ENCODE measurements around the gene PIAS2.
"Not testable (repeated sequence)": the region's sequence is repeated elsewhere in the genome, so short reads cannot be mapped to it uniquely, and the experiment has no call there.

The PIAS2 gene

GRCh38 chr18:46877329-46877987 lies 39.8 kb downstream of the PIAS2 start:
- no peaks in the 10 kb centered on the region for H3K27me3 Mint-ChIP-seq (ENCODE audit: low read depth)
- no peak overlapping the region for H3K27ac Mint-ChIP-seq
- H3K36me3 Mint-ChIP-seq (ENCODE audit: low read depth), result peaks cover 28% of the 10 kb centered on the region
- H3K4me3 Mint-ChIP-seq, result no peak overlapping the region
- peaks cover 43% of the 10 kb centered on the region for H3K9me3 Mint-ChIP-seq
- peaks cover 4% of the 10 kb centered on the region for H3K4me1 Mint-ChIP-seq (ENCODE audit: low read depth)

- Mint-ChIP-seq H3K36me3 (ENCODE audit: low read depth) (peaks cover 29% of the 10 kb centered on the region), H3K27me3 (ENCODE audit: low read depth) (no peaks in the 10 kb centered on the region), H3K27ac (no peak overlapping the region), H3K4me1 (ENCODE audit: low read depth) (peaks cover 10% of the 10 kb centered on the region), H3K4me3 (no peak overlapping the region), H3K9me3 (peaks cover 37% of the 10 kb centered on the region)
Observed at GRCh38 chr18:46868169-46868921, 49.0 kb downstream of the PIAS2 start.

GRCh38 chr18:46867367-46868143 lies 49.8 kb downstream of the PIAS2 start:
- Mint-ChIP-seq H3K27me3 (ENCODE audit: low read depth) (no peaks in the 10 kb centered on the region), H3K4me3 (no peak overlapping the region), H3K9me3 (peaks cover 37% of the 10 kb centered on the region), H3K4me1 (ENCODE audit: low read depth) (peaks cover 10% of the 10 kb centered on the region), H3K36me3 (ENCODE audit: low read depth) (peaks cover 29% of the 10 kb centered on the region), H3K27ac (no peak overlapping the region)

GRCh38 chr18:46866523-46866922 lies 50.8 kb downstream of the PIAS2 start:
- peaks cover 25% of the 10 kb centered on the region for H3K36me3 Mint-ChIP-seq (ENCODE audit: low read depth)
- no peak overlapping the region for H3K4me3 Mint-ChIP-seq
- H3K9me3 Mint-ChIP-seq, result peaks cover 30% of the 10 kb centered on the region
- no peak overlapping the region for H3K27ac Mint-ChIP-seq
- peaks cover 10% of the 10 kb centered on the region for H3K4me1 Mint-ChIP-seq (ENCODE audit: low read depth)
- H3K27me3 Mint-ChIP-seq (ENCODE audit: low read depth), result no peaks in the 10 kb centered on the region

GRCh38 chr18:46865245-46865644 lies 52.1 kb downstream of the PIAS2 start:
- peaks cover 21% of the 10 kb centered on the region for H3K9me3 Mint-ChIP-seq
- H3K27me3 Mint-ChIP-seq (ENCODE audit: low read depth); H3K4me3 Mint-ChIP-seq; H3K27ac Mint-ChIP-seq; H3K4me1 Mint-ChIP-seq (ENCODE audit: low read depth): not testable (repeated sequence)
- H3K36me3 Mint-ChIP-seq (ENCODE audit: low read depth), result peaks cover 19% of the 10 kb centered on the region

GRCh38 chr18:46859855-46860254 lies 57.5 kb downstream of the PIAS2 start:
- Mint-ChIP-seq H3K4me1 (ENCODE audit: low read depth) (peaks cover 5% of the 10 kb centered on the region), H3K4me3 (no peak overlapping the region), H3K9me3 (no peaks in the 10 kb centered on the region), H3K27me3 (ENCODE audit: low read depth) (no peaks in the 10 kb centered on the region), H3K27ac (no peak overlapping the region), H3K36me3 (ENCODE audit: low read depth) (peaks cover 19% of the 10 kb centered on the region)

- Mint-ChIP-seq H3K4me1 (ENCODE audit: low read depth) (peaks cover 5% of the 10 kb centered on the region), H3K27me3 (ENCODE audit: low read depth) (no peaks in the 10 kb centered on the region), H3K9me3 (no peaks in the 10 kb centered on the region), H3K36me3 (ENCODE audit: low read depth) (peaks cover 27% of the 10 kb centered on the region), H3K27ac (no peak overlapping the region), H3K4me3 (no peak overlapping the region)
Observed at GRCh38 chr18:46858290-46858689, 59.0 kb downstream of the PIAS2 start.

- Mint-ChIP-seq H3K4me1 (ENCODE audit: low read depth) (peaks cover 5% of the 10 kb centered on the region), H3K27ac (no peak overlapping the region), H3K27me3 (ENCODE audit: low read depth) (no peaks in the 10 kb centered on the region), H3K4me3 (no peak overlapping the region), H3K9me3 (no peaks in the 10 kb centered on the region), H3K36me3 (ENCODE audit: low read depth) (peaks cover 30% of the 10 kb centered on the region)
Observed at GRCh38 chr18:46856973-46857372, 60.3 kb downstream of the PIAS2 start.

GRCh38 chr18:46849007-46849406 lies 68.3 kb downstream of the PIAS2 start:
- Mint-ChIP-seq H3K36me3 (ENCODE audit: low read depth) (peaks cover 7% of the 10 kb centered on the region), H3K27me3 (ENCODE audit: low read depth) (no peaks in the 10 kb centered on the region), H3K4me3 (no peak overlapping the region), H3K4me1 (ENCODE audit: low read depth) (no peaks in the 10 kb centered on the region), H3K27ac (no peak overlapping the region), H3K9me3 (no peaks in the 10 kb centered on the region)

GRCh38 chr18:46843372-46843771 lies 73.9 kb downstream of the PIAS2 start:
- Mint-ChIP-seq H3K9me3 (no peaks in the 10 kb centered on the region), H3K4me3 (no peak overlapping the region), H3K36me3 (ENCODE audit: low read depth) (peaks cover 8% of the 10 kb centered on the region)

GRCh38 chr18:46842583-46842982 lies 74.7 kb downstream of the PIAS2 start:
- no peaks in the 10 kb centered on the region for H3K4me1 Mint-ChIP-seq (ENCODE audit: low read depth)
- no peaks in the 10 kb centered on the region for H3K27me3 Mint-ChIP-seq (ENCODE audit: low read depth)
- H3K4me3 Mint-ChIP-seq, result no peak overlapping the region
- H3K27ac Mint-ChIP-seq, result no peak overlapping the region
- peaks cover 8% of the 10 kb centered on the region for H3K36me3 Mint-ChIP-seq (ENCODE audit: low read depth)
- no peaks in the 10 kb centered on the region for H3K9me3 Mint-ChIP-seq

More at GRCh38 chr18:46843372-46843771, 73.9 kb downstream of the PIAS2 start:
- Mint-ChIP-seq H3K4me1 (ENCODE audit: low read depth) (no peaks in the 10 kb centered on the region), H3K27me3 (ENCODE audit: low read depth) (no peaks in the 10 kb centered on the region), H3K27ac (no peak overlapping the region)

GRCh38 chr18:46833899-46834298 lies 83.4 kb downstream of the PIAS2 start:
- H3K27ac Mint-ChIP-seq, result no peak overlapping the region
- H3K36me3 Mint-ChIP-seq (ENCODE audit: low read depth), result peaks cover 18% of the 10 kb centered on the region
- no peaks in the 10 kb centered on the region for H3K27me3 Mint-ChIP-seq (ENCODE audit: low read depth)
- H3K4me1 Mint-ChIP-seq (ENCODE audit: low read depth), result no peaks in the 10 kb centered on the region
- no peaks in the 10 kb centered on the region for H3K9me3 Mint-ChIP-seq
- H3K4me3 Mint-ChIP-seq, result no peak overlapping the region

- no peaks in the 10 kb centered on the region for H3K9me3 Mint-ChIP-seq
Observed at GRCh38 chr18:46832849-46833248, 84.5 kb downstream of the PIAS2 start.

GRCh38 chr18:46832422-46832821 lies 84.9 kb downstream of the PIAS2 start:
- H3K9me3 Mint-ChIP-seq; H3K4me3 Mint-ChIP-seq; H3K27ac Mint-ChIP-seq; H3K27me3 Mint-ChIP-seq (ENCODE audit: low read depth); H3K4me1 Mint-ChIP-seq (ENCODE audit: low read depth): not testable (repeated sequence)
- H3K36me3 Mint-ChIP-seq (ENCODE audit: low read depth), result peaks cover 20% of the 10 kb centered on the region

More at GRCh38 chr18:46832849-46833248, 84.5 kb downstream of the PIAS2 start:
- Mint-ChIP-seq H3K4me3 (no peak overlapping the region), H3K27ac (no peak overlapping the region), H3K4me1 (ENCODE audit: low read depth) (no peaks in the 10 kb centered on the region), H3K27me3 (ENCODE audit: low read depth) (no peaks in the 10 kb centered on the region), H3K36me3 (ENCODE audit: low read depth) (peaks cover 20% of the 10 kb centered on the region)

GRCh38 chr18:46831434-46831833 lies 85.9 kb downstream of the PIAS2 start:
- Mint-ChIP-seq H3K4me3 (no peak overlapping the region), H3K36me3 (ENCODE audit: low read depth) (peaks cover 20% of the 10 kb centered on the region), H3K4me1 (ENCODE audit: low read depth) (no peaks in the 10 kb centered on the region), H3K27me3 (ENCODE audit: low read depth) (no peaks in the 10 kb centered on the region), H3K27ac (no peak overlapping the region), H3K9me3 (no peaks in the 10 kb centered on the region)

Measured in T-helper 1 cell treated with Interleukin-12 subunit alpha and Interleukin-12 subunit beta and Interleukin-4 antibody, amounts not matched to agents 30 μg/mL and 1 μg/mL, for 36 hours (primary cell).